Smooth muscle cell of the brain vasculature (primary cell): ENCODE results near the gene ZNF48.
"Not testable (repeated sequence)": the region's sequence is repeated elsewhere in the genome, so short reads cannot be mapped to it uniquely, and the experiment has no call there.

Experiments
- DNase-seq: peaks from one replicate; pipeline ENCODE4 v3.0.0-alpha.2; 2012; ENCODE audit warnings: low read depth, low spot score

The ZNF48 gene

GRCh38 chr16:30378236-30379157, 16.7 kb upstream of the ZNF48 start:
- DNase-seq = peak; percentile 97

GRCh38 chr16:30379158-30379783, 15.9 kb upstream of the ZNF48 start:
- DNase-seq = no peak

GRCh38 chr16:30380072-30380802, 15.0 kb upstream of the ZNF48 start:
- DNase-seq = no peak

GRCh38 chr16:30380803-30381208, 14.4 kb upstream of the ZNF48 start:
- no peak for DNase-seq

GRCh38 chr16:30381291-30382041, 13.8 kb upstream of the ZNF48 start:
- no peak for DNase-seq

- no peak for DNase-seq
Measured at GRCh38 chr16:30382111-30382881, 12.9 kb upstream of the ZNF48 start, which contains the start of gene SEPTIN1. Gene SEPTIN1, minus strand, starts transcription at chr16:30382561. Its CDS starts 19 bp downstream, at chr16:30382542.

GRCh38 chr16:30383521-30383920, 11.7 kb upstream of the ZNF48 start:
- DNase-seq = no peak

GRCh38 chr16:30394592-30395154, 547 bp upstream of the ZNF48 start:
- no peak for DNase-seq

- no peak for DNase-seq
Measured at GRCh38 chr16:30395992-30396585, 869 bp downstream of the ZNF48 start.

- not testable (repeated sequence) for DNase-seq
Measured at GRCh38 chr16:30396627-30397026, 1.4 kb downstream of the ZNF48 start.

GRCh38 chr16:30397056-30397455, 1.8 kb downstream of the ZNF48 start:
- DNase-seq = no peak

- no peak for DNase-seq
Measured at GRCh38 chr16:30397776-30398660, 2.8 kb downstream of the ZNF48 start.

GRCh38 chr16:30398661-30399434, 3.6 kb downstream of the ZNF48 start:
- no peak for DNase-seq

- DNase-seq = no peak
Measured at GRCh38 chr16:30399435-30400186, 4.4 kb downstream of the ZNF48 start.

- no peak for DNase-seq
Measured at GRCh38 chr16:30401768-30402425, 6.7 kb downstream of the ZNF48 start.

GRCh38 chr16:30406795-30407101, 11.5 kb downstream of the ZNF48 start:
- DNase-seq = no peak
